ENCODE measurements around the gene EXOC4. TPM values are rescaled to one million over a fixed set of nuclear protein-coding genes. Genes with fewer than 3 reads are reported as not detected.

The EXOC4 gene
- total RNA-seq, 2 donors from 2014 or later = 48.9 to 102 TPM

DNA sequence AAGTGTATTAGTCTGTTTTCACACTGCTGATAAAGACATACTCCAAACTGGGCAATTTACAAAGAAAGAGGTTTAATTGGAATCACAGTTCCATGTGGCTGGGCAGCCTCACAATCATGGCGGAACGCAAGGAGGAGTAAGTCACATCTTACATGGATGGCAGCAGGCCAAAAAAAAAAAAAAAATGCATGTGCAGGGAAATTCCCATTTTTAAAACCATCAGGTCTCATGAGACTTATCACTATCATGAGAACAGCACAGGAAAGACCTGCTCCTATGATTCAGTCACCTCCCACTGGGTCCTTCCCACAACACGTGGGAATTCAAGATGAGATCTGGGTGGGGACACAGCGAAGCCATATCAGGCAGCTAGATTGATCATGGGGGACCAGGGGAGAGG is 136.8 kb downstream of the EXOC4 start:
- no peaks in the 10 kb centered on the region for H3K9me3 ChIP-seq
- no peaks in the 10 kb centered on the region for H3K27me3 ChIP-seq (replicated peaks; ENCODE audit: insufficient read depth)
- no peak overlapping the region for H3K4me3 ChIP-seq
- no peaks in the 10 kb centered on the region for H3K4me1 ChIP-seq (replicated peaks)
- no peak overlapping the region for H3K27ac ChIP-seq
- 95% methylated on average over 4 of the region's 4 CpGs for WGBS
- H3K36me3 ChIP-seq = no peaks in the 10 kb centered on the region
- TF ChIP-seq POLR2A (IDR thresholded peaks at IDR 0.05) (no peak), POLR2AphosphoS5 (IDR thresholded peaks at IDR 0.05) (no peak)
- TF ChIP-seq, protein P1, sequence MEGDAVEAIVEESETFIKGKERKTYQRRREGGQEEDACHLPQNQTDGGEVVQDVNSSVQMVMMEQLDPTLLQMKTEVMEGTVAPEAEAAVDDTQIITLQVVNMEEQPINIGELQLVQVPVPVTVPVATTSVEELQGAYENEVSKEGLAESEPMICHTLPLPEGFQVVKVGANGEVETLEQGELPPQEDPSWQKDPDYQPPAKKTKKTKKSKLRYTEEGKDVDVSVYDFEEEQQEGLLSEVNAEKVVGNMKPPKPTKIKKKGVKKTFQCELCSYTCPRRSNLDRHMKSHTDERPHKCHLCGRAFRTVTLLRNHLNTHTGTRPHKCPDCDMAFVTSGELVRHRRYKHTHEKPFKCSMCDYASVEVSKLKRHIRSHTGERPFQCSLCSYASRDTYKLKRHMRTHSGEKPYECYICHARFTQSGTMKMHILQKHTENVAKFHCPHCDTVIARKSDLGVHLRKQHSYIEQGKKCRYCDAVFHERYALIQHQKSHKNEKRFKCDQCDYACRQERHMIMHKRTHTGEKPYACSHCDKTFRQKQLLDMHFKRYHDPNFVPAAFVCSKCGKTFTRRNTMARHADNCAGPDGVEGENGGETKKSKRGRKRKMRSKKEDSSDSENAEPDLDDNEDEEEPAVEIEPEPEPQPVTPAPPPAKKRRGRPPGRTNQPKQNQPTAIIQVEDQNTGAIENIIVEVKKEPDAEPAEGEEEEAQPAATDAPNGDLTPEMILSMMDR (IDR thresholded peaks at IDR 0.05) = no peak
- intact Hi-C loops (cut with DNase I) = no loop called here
- no peak for DNase-seq (ENCODE audit: low spot score)

DNA sequence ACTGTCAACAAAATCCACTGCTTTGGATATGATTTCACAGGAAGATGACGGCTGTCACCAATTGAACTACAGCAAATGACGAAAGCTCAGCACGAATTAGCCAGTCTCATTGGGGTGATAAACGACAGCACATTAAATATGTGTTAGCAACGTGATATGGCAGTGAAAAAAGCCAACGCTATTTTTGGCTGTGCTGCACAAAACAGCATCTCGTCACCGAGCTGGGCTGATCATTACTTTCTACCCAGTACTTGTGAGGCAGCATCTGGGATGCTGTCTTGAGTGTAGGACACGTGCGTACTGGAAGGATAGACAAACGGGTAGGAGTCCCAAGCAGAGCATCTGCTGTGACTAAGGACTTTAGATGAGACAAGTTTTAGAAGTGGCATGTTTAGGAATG is 138.3 kb downstream of the EXOC4 start:
- intact Hi-C loops (cut with DNase I) = no loop called here
- WGBS = 90% methylated on average over 11 of the region's 11 CpGs
- no peak for TF ChIP-seq POLR2A (IDR thresholded peaks at IDR 0.05)
- no peak for TF ChIP-seq POLR2AphosphoS5 (IDR thresholded peaks at IDR 0.05)
- TF ChIP-seq, protein P1 (IDR thresholded peaks at IDR 0.05) = no peak
- no peak for DNase-seq (ENCODE audit: low spot score)
- Histone ChIP-seq H3K4me3 (no peak overlapping the region), H3K27ac (no peak overlapping the region), H3K9me3 (no peaks in the 10 kb centered on the region), H3K36me3 (no peaks in the 10 kb centered on the region), H3K27me3 (replicated peaks; ENCODE audit: insufficient read depth) (no peaks in the 10 kb centered on the region), H3K4me1 (replicated peaks) (no peaks in the 10 kb centered on the region)

GRCh38 chr7:133394369-133394768 is 141.5 kb downstream of the EXOC4 start:
- H3K27me3 ChIP-seq (replicated peaks; ENCODE audit: insufficient read depth) = no peaks in the 10 kb centered on the region
- H3K4me1 ChIP-seq (replicated peaks) = no peaks in the 10 kb centered on the region
- no peak overlapping the region for H3K27ac ChIP-seq
- no peaks in the 10 kb centered on the region for H3K9me3 ChIP-seq
- intact Hi-C loops (cut with DNase I) = no loop called here
- TF ChIP-seq, protein P1 (IDR thresholded peaks at IDR 0.05) = no peak
- no peak for TF ChIP-seq POLR2AphosphoS5 (IDR thresholded peaks at IDR 0.05)
- TF ChIP-seq POLR2A (IDR thresholded peaks at IDR 0.05) = no peak
- DNase-seq (ENCODE audit: low spot score) = no peak
- H3K4me3 ChIP-seq = no peak overlapping the region
- no peaks in the 10 kb centered on the region for H3K36me3 ChIP-seq
- 79% methylated on average over 1 of the region's 1 CpG for WGBS

DNA sequence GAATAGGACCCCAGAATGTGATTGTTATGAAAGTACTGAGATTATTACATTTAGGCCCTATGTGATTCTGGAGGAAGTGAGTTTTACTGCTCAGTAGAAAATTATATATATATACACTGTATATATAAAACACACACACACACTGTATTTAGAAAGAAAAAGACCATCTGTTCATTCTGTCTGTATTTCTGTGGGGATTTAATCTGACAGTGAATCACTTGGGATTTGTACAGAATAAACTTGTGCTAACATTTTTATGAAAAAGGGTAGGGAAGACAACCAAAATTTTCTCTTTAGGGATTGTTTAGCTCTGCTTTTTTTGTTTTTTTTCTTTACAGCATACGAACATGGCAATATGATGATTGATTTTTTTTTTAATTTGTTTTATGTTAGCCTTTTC is 142.7 kb downstream of the EXOC4 start:
- H3K9me3 ChIP-seq = no peaks in the 10 kb centered on the region
- TF ChIP-seq POLR2AphosphoS5 (IDR thresholded peaks at IDR 0.05) (no peak), POLR2A (IDR thresholded peaks at IDR 0.05) (no peak)
- TF ChIP-seq, protein P1 (IDR thresholded peaks at IDR 0.05) = no peak
- no peaks in the 10 kb centered on the region for H3K4me1 ChIP-seq (replicated peaks)
- intact Hi-C loops (cut with DNase I) = no loop called here
- no peak overlapping the region for H3K27ac ChIP-seq
- no peaks in the 10 kb centered on the region for H3K27me3 ChIP-seq (replicated peaks; ENCODE audit: insufficient read depth)
- 96% methylated on average over 1 of the region's 1 CpG for WGBS
- H3K4me3 ChIP-seq = no peak overlapping the region
- DNase-seq (ENCODE audit: low spot score) = no peak
- no peaks in the 10 kb centered on the region for H3K36me3 ChIP-seq

DNA sequence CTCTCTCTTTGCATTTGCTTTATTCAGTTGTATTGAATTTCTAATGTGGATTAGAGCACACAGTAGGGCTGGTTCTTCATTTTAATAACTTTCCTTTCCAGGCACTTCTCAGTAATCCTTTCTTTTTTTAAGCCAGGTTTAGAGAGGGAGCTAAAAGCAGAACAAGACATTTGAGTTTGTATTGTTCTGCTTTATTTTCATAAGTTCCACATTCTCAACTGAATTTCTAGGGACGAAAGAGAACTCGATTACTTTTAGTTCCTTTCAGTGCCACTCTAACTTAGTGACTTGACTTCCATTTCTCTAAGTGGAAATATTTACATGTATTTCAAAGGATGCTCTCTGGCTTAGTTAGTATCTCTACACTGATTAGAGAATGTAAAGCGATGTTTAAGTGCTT is 145.6 kb downstream of the EXOC4 start:
- no peak for DNase-seq (ENCODE audit: low spot score)
- Histone ChIP-seq H3K9me3 (no peaks in the 10 kb centered on the region), H3K36me3 (no peaks in the 10 kb centered on the region), H3K4me1 (replicated peaks) (no peaks in the 10 kb centered on the region), H3K27ac (no peak overlapping the region), H3K27me3 (replicated peaks; ENCODE audit: insufficient read depth) (no peaks in the 10 kb centered on the region), H3K4me3 (no peak overlapping the region)
- WGBS = 87% methylated on average over 3 of the region's 3 CpGs
- TF ChIP-seq POLR2A (IDR thresholded peaks at IDR 0.05) (no peak), POLR2AphosphoS5 (IDR thresholded peaks at IDR 0.05) (no peak)
- TF ChIP-seq, protein P1 (IDR thresholded peaks at IDR 0.05) = no peak
- intact Hi-C loops (cut with DNase I) = no loop called here
